ENCODE measurements around the gene SYNJ1. TPM values are rescaled to one million over a fixed set of nuclear protein-coding genes. Genes with fewer than 3 reads are reported as not detected.
"Not testable (repeated sequence)": the region's sequence is repeated elsewhere in the genome, so short reads cannot be mapped to it uniquely, and the experiment has no call there.

Gene SYNJ1
- polyA plus RNA-seq, 3 donors: 13.3 to 15.0 (median 14.3) TPM

- no peak for DNase-seq (ENCODE audit: extremely low read depth in 1 of 11, low read depth in 9 of 11, low spot score in 4 of 11)
These were observed 22.7 kb downstream of the SYNJ1 start for GRCh38 chr21:32705139-32705538.

DNA sequence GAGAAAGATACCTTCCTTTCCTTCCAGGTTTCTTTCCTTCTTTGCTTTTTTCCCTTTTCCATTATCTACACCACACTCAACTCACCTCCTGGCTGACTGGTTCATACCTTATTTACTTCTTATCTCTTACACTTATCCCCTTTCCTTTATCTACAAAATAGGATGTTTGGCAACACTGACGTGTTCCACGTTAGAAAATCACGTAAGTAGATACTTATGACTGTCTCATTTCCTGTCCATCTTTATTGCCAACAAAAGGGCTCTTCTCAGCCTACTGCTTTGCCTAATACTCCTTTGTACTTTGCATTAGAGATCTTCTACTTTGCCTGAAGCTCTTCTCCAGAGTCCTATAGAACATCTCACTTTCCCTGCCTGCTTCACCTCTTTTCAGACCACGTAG lies 25.1 kb downstream of the SYNJ1 start:
- DNase-seq (ENCODE audit: extremely low read depth in 1 of 11, low read depth in 9 of 11, low spot score in 4 of 11): no peak

- no peak for DNase-seq (ENCODE audit: extremely low read depth in 1 of 11, low read depth in 9 of 11, low spot score in 4 of 11)
These were observed 28.7 kb downstream of the SYNJ1 start for GRCh38 chr21:32698971-32699693.

GRCh38 chr21:32698286-32698685 lies 29.5 kb downstream of the SYNJ1 start:
- no peak for DNase-seq (ENCODE audit: extremely low read depth in 1 of 11, low read depth in 9 of 11, low spot score in 4 of 11)

GRCh38 chr21:32695482-32695881 lies 32.3 kb downstream of the SYNJ1 start:
- DNase-seq (ENCODE audit: extremely low read depth in 1 of 11, low read depth in 9 of 11, low spot score in 4 of 11): not testable (repeated sequence)

GRCh38 chr21:32693581-32693980 lies 34.2 kb downstream of the SYNJ1 start:
- no peak for DNase-seq (ENCODE audit: extremely low read depth in 1 of 11, low read depth in 9 of 11, low spot score in 4 of 11)

DNA sequence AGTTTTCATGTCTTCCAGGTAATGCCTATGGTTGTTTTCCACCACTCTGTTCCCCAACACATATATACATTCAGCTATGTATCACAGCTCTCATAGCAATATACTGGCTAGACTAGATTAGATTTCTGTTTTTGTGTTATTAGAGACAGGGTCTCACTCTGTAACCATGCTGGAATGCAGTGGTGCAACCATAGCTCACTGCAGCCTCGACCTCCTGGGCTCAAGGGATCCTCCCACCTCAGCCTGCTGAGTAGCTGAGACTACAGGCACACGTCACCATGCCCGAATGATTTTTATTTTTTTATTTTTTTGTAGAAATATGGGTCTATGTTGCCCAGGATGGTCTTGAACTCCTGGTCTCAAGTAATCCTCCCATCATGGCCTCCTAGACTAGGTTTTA lies 37.7 kb downstream of the SYNJ1 start:
- DNase-seq (ENCODE audit: extremely low read depth in 1 of 11, low read depth in 9 of 11, low spot score in 4 of 11): no peak

GRCh38 chr21:32687643-32688345 lies 40.0 kb downstream of the SYNJ1 start:
- no peak for DNase-seq (ENCODE audit: extremely low read depth in 1 of 11, low read depth in 9 of 11, low spot score in 4 of 11)

DNA sequence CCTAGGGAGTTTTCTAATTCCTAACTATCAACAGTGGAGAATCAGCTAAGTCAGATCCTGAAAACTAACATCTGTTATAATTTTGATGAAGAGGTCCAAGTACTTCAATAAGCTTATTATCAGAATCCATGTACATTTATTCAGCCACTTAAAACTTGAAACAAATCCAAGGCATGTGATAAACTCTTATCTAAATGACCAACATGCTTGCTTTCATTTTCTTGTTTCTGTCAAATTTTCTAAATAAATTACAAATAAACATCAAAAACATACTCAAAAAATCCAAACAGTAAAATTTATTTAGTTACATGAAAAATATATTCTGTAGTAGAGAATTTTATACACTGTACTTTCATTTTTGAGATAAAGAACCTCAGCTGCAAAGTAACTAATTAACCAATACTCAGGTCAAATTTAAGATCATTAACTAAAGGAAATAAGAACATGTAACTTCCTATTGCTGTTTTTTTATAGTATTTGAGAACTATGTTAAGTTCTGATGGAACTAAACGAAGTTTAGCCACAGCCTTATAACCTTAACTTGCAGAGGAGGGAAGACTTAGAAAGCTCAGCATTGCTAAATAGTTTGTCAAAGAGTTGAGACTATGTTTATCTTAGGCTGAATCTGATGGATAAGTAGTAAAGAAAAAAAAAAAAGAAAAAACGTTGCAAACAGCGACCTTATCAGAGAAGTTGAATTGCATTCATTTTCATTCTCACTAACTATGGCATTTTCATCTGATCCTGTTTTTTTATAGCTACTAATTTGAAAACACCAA lies 44.9 kb downstream of the SYNJ1 start:
- DNase-seq (ENCODE audit: extremely low read depth in 1 of 11, low read depth in 9 of 11, low spot score in 4 of 11): no peak

DNA sequence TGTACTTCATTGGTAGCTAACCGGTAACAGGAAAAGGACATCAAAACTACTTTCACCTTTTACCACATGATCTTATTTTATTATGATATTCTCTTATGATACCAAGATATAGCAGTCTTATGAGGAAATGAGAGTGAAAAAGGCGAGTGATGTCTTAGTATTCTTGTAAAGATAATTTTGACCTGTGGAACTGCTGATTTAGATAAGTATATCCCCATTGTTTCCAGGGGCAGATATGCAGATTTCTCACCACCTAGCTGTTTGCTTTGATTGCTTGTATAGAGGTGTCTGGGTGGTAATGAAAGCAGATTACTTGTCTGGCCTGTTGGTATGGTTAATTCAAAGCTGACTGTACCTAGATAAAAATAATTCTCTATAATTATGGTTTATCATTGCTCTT lies 53.1 kb downstream of the SYNJ1 start:
- DNase-seq (ENCODE audit: extremely low read depth in 1 of 11, low read depth in 9 of 11, low spot score in 4 of 11): no peak

- DNase-seq (ENCODE audit: extremely low read depth in 1 of 11, low read depth in 9 of 11, low spot score in 4 of 11): no peak
These were observed 53.8 kb downstream of the SYNJ1 start for GRCh38 chr21:32674038-32674437.

DNA sequence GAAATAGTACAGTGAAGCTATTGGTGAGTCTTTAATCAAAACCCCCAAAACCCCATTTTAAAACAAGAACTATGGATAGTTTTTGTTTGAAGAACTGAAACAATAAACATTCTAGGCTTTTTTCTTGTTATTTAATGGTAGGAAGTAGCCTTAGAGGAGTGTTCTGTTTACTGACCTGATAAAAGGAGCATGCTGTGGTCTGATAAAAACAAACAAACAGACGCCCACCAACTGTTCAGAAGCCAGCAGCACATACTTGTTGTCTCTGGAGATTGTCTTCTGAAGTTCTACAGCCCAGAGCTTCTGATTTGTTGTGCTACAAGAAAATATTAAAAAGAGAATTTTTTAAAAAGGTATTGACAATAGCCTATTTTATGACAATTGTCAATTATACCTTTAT lies 61.6 kb downstream of the SYNJ1 start:
- no peak for DNase-seq (ENCODE audit: extremely low read depth in 1 of 11, low read depth in 9 of 11, low spot score in 4 of 11)

DNA sequence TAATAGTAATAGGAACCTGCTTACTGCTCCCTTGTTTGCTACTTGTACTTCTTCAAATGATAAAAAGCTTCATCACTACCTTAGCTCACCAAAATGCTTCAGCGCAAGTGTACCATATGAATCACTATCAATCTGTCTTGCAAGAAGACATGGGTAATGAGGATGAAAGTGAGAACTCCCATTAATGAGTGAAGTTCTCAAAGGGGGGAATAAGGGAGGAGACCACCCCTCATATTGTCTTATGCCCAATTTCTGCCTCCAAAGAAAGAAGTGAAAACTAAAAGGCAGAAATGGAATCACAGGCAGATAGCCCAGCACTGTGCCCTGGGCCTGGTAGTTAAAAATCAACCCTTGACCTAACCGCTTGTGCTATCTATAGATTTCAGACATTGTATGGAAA lies 63.7 kb downstream of the SYNJ1 start:
- DNase-seq (ENCODE audit: extremely low read depth in 1 of 11, low read depth in 9 of 11, low spot score in 4 of 11): not testable (repeated sequence)

DNA sequence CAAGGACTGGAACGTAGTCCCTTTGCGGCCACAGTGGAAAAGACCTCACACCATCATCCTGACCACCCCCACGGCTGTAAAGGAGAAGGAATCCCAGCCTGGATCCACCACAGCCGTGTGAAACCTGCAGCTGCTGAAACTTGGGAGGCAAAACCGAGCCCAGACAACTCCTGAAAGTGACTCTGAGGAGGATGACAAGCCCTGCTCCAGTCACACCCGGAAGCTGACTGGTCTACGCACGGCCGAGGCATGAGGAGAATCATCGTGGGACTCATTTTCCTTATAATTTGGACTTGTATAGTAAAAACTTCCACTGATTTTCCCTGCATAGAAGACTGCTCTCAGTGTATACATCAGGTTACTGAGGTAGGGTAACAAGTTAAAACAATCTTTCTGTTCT lies 65.8 kb downstream of the SYNJ1 start:
- not testable (repeated sequence) for DNase-seq (ENCODE audit: extremely low read depth in 1 of 11, low read depth in 9 of 11, low spot score in 4 of 11)

- DNase-seq (ENCODE audit: extremely low read depth in 1 of 11, low read depth in 9 of 11, low spot score in 4 of 11): not testable (repeated sequence)
These were observed 66.6 kb downstream of the SYNJ1 start for GRCh38 chr21:32661026-32661782.

DNA sequence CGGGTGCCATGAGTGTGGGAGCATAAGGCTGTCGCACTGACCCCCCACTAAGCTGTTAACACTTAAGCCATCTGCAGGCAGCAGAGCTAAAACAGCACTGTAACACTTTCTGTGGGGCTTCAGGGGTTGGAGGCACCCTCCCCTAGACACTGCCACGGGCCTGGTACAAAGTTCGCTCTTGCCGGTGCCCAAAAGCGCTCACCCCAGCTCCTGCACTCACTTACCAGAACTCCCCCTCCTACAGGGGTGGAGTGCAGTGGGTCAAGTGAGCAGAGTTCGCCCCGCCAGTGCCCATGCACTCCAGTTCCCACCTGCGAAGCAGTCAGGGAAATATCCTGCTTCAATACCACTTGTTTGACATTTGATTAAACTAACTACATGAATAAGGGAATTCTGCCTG lies 69.3 kb downstream of the SYNJ1 start:
- DNase-seq (ENCODE audit: extremely low read depth in 1 of 11, low read depth in 9 of 11, low spot score in 4 of 11): no peak

DNA sequence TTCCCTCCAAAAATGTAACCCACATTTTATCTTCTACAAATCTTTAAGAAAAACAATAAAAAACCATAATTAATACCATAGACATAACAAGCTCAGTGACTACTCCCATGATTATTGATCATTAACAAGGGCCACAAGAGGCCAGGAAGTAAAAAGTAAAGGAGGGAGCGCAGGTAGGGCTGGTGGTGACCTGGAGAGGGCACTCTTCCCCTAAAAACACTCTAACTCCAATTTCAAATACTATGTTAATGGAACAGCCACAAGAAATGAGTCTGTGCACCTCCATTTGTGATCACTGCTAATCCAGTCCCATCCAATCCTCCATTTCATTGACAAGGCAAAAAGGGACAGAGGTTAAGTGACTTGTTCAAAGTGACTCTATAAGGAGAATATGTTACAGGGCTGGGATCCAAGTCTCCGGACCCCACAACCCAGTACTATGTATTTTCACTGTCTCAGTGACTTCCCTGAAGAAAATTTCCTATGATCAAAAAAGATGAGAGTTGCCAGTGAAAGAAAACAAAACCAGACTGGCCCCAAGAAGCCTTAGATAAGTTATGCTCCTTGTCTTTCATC lies 74.4 kb downstream of the SYNJ1 start:
- DNase-seq (ENCODE audit: extremely low read depth in 1 of 11, low read depth in 9 of 11, low spot score in 4 of 11): peak in 1 of 11 donors; percentile 13

DNA sequence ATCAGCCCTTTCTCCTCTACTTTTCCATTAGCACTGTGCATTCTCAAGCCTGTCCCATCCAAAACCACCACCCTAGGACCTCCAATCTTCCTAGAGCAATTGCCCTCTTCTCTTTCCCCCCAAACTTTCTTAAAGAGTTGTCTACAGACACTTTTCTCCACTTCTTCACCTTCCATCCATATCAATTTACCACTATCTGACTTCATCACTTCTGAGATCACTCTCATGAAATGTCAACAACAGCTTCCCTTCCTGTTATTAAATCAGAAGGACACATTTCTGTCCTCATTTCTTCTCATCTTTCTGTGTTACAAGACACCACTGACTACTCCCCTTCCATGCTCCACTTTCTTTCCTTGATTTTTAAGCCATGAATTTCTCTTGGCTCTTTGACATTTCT lies 79.6 kb downstream of the SYNJ1 start:
- DNase-seq (ENCODE audit: extremely low read depth in 1 of 11, low read depth in 9 of 11, low spot score in 4 of 11): no peak

Data from renal cortex interstitium (tissue), 11 donors.